Measurements from ENCODE around the gene PTPRA.
"Not testable (repeated sequence)": the region's sequence is repeated elsewhere in the genome, so short reads cannot be mapped to it uniquely, and the experiment has no call there.

Gene PTPRA

GRCh38 chr20:2891343-2891742 lies 18.1 kb downstream of the PTPRA start:
- DNase-seq, result no peak

- no peak for DNase-seq
Measured at GRCh38 chr20:2892376-2892775, 19.1 kb downstream of the PTPRA start.

- no peak for DNase-seq
Measured at GRCh38 chr20:2894221-2894620, 20.9 kb downstream of the PTPRA start.

- not testable (repeated sequence) for DNase-seq
Measured at GRCh38 chr20:2895154-2895553, 21.9 kb downstream of the PTPRA start.

GRCh38 chr20:2899243-2899642 lies 26.0 kb downstream of the PTPRA start:
- no peak for DNase-seq

- DNase-seq, result peak; percentile 90
Measured at GRCh38 chr20:2900845-2901592, 27.7 kb downstream of the PTPRA start.

GRCh38 chr20:2902291-2902690 lies 29.0 kb downstream of the PTPRA start:
- no peak for DNase-seq

- DNase-seq, result no peak
Measured at GRCh38 chr20:2902818-2903217, 29.5 kb downstream of the PTPRA start.

GRCh38 chr20:2903686-2904085 lies 30.4 kb downstream of the PTPRA start:
- DNase-seq, result no peak

- no peak for DNase-seq
Measured at GRCh38 chr20:2907519-2907918, 34.2 kb downstream of the PTPRA start.

- DNase-seq, result no peak
Measured at GRCh38 chr20:2909953-2910352, 36.7 kb downstream of the PTPRA start.

GRCh38 chr20:2911200-2911599 lies 37.9 kb downstream of the PTPRA start:
- DNase-seq, result no peak

- DNase-seq, result peak; percentile 7
Measured at GRCh38 chr20:2914160-2914559, 40.9 kb downstream of the PTPRA start.

GRCh38 chr20:2917266-2917665 lies 44.0 kb downstream of the PTPRA start:
- DNase-seq, result no peak

- no peak for DNase-seq
Measured at GRCh38 chr20:2918096-2919049, 45.1 kb downstream of the PTPRA start.

GRCh38 chr20:2919518-2920245 lies 46.4 kb downstream of the PTPRA start:
- DNase-seq, result no peak

GRCh38 chr20:2920473-2920872 lies 47.2 kb downstream of the PTPRA start:
- DNase-seq, result no peak

GRCh38 chr20:2921506-2921905 lies 48.2 kb downstream of the PTPRA start:
- DNase-seq, result no peak

GRCh38 chr20:2922957-2923356 lies 49.7 kb downstream of the PTPRA start:
- no peak for DNase-seq

GRCh38 chr20:2930538-2930937 lies 57.3 kb downstream of the PTPRA start:
- DNase-seq, result no peak

- no peak for DNase-seq
Measured at GRCh38 chr20:2932498-2932897, 59.2 kb downstream of the PTPRA start.

GRCh38 chr20:2937902-2938301 lies 64.6 kb downstream of the PTPRA start:
- DNase-seq, result no peak

- DNase-seq, result no peak
Measured at GRCh38 chr20:2942439-2942838, 69.2 kb downstream of the PTPRA start.
